H9 (cell line): Measurements from ENCODE around the gene AMPD2. TPM values are rescaled to one million over a fixed set of nuclear protein-coding genes. Genes with fewer than 3 reads are reported as not detected.

Experiments used
- DNase-seq: peaks from one replicate; pipeline ENCODE4 v3.0.0-alpha.2; 2017
- H2AFZ ChIP-seq: one replicate; pipeline ENCODE4 v1.6.1; 2013; ENCODE audit warnings: mild to moderate bottlenecking, low read length, control low read depth, moderate library complexity
- H2AK5ac ChIP-seq: 2 replicates; pipeline ENCODE4 v1.6.1; 2013; ENCODE audit warnings: low read length, control low read depth, mixed read lengths; ENCODE audit not compliant: insufficient read length
- H2BK120ac ChIP-seq: one replicate; pipeline ENCODE4 v1.6.1; 2013; ENCODE audit warnings: low read depth, mild to moderate bottlenecking, low read length, control low read depth, inconsistent platforms; ENCODE audit not compliant: poor library complexity, severe bottlenecking
- H2BK12ac ChIP-seq: 2 replicates; pipeline ENCODE4 v1.6.1; 2013; ENCODE audit warnings: low read length, control low read depth, mixed read lengths, low read depth; ENCODE audit not compliant: insufficient read length
- H2BK15ac ChIP-seq: 2 replicates; pipeline ENCODE4 v1.6.1; 2013; ENCODE audit warnings: low read depth, low read length, control low read depth
- H2BK20ac ChIP-seq: one replicate; pipeline ENCODE4 v1.6.1; 2013; ENCODE audit warnings: low read depth, mild to moderate bottlenecking, low read length, control low read depth, inconsistent platforms; ENCODE audit not compliant: poor library complexity, severe bottlenecking
- H2BK5ac ChIP-seq: 2 replicates; pipeline ENCODE4 v1.6.1; 2013; ENCODE audit warnings: low read length, control low read depth, mixed read lengths; ENCODE audit not compliant: insufficient read length
- H3K14ac ChIP-seq: 2 replicates; pipeline ENCODE4 v1.6.1; 2013; ENCODE audit warnings: low read length, control low read depth; ENCODE audit not compliant: insufficient read depth
- H3K18ac ChIP-seq: 2 replicates; pipeline ENCODE4 v1.6.1; 2013; ENCODE audit warnings: low read depth, mild to moderate bottlenecking, mixed read lengths, low read length, control low read depth; ENCODE audit not compliant: insufficient read length
- H3K23ac ChIP-seq: 2 replicates; pipeline ENCODE4 v1.6.1; 2013; ENCODE audit warnings: low read length, control low read depth, mixed read lengths, low read depth; ENCODE audit not compliant: insufficient read length
- H3K23me2 ChIP-seq: 2 replicates; pipeline ENCODE4 v1.6.1; 2013; ENCODE audit warnings: low read depth, mild to moderate bottlenecking, mixed read lengths, low read length, control low read depth; ENCODE audit not compliant: insufficient read length, poor library complexity, severe bottlenecking
- H3K27ac ChIP-seq: 2 replicates; pipeline ENCODE4 v1.5.1; 2013; ENCODE audit warnings: low read length, control low read depth, mixed read lengths, low read depth; ENCODE audit not compliant: insufficient read length
- H3K27me3 ChIP-seq: 2 replicates; pipeline ENCODE4 v1.6.1; 2013; ENCODE audit warnings: low read length, control low read depth, inconsistent platforms; ENCODE audit not compliant: insufficient read depth
- H3K4ac ChIP-seq: 2 replicates; pipeline ENCODE4 v1.6.1; 2013; ENCODE audit warnings: low read depth, mild to moderate bottlenecking, control low read depth, inconsistent platforms, low read length, moderate library complexity
- H3K4me1 ChIP-seq: 2 replicates; pipeline ENCODE4 v1.6.1; 2013; ENCODE audit warnings: low read length, control low read depth, inconsistent platforms; ENCODE audit not compliant: insufficient read depth
- H3K4me2 ChIP-seq: 2 replicates; pipeline ENCODE4 v1.6.1; 2013; ENCODE audit warnings: low read length, control low read depth, mixed read lengths; ENCODE audit not compliant: insufficient read length, insufficient read depth
- H3K56ac ChIP-seq: 2 replicates; pipeline ENCODE4 v1.6.1; 2013; ENCODE audit warnings: low read depth, mild to moderate bottlenecking, mixed read lengths, low read length, control low read depth; ENCODE audit not compliant: insufficient read length
- H3K79me1 ChIP-seq: 2 replicates; pipeline ENCODE4 v1.6.1; 2013; ENCODE audit warnings: low read depth, mild to moderate bottlenecking, moderate library complexity, low read length, control low read depth, inconsistent platforms; ENCODE audit not compliant: insufficient read depth, poor library complexity, severe bottlenecking
- H3K79me2 ChIP-seq: 2 replicates; pipeline ENCODE4 v1.6.1; 2013; ENCODE audit warnings: low read length, control low read depth, inconsistent platforms; ENCODE audit not compliant: insufficient read depth
- H3K9ac ChIP-seq: 2 replicates; pipeline ENCODE4 v1.6.1; 2013; ENCODE audit warnings: low read length, control low read depth, mixed read lengths; ENCODE audit not compliant: insufficient read length; ENCODE audit errors: extremely low read depth
- H3K9me3 ChIP-seq: one replicate; pipeline ENCODE4 v1.6.1; 2013; ENCODE audit warnings: low read depth, low read length, inconsistent platforms; ENCODE audit not compliant: control insufficient read depth
- H3T11ph ChIP-seq: one replicate; pipeline ENCODE4 v1.6.1; 2013; ENCODE audit warnings: mild to moderate bottlenecking, low read length, control low read depth, inconsistent platforms
- H4K20me1 ChIP-seq: one replicate; pipeline ENCODE4 v1.6.1; 2013; ENCODE audit not compliant: control insufficient read depth, insufficient read length, insufficient read depth
- H4K5ac ChIP-seq: 2 replicates; pipeline ENCODE4 v1.6.1; 2013; ENCODE audit warnings: low read depth, mild to moderate bottlenecking, mixed read lengths, low read length, control low read depth; ENCODE audit not compliant: insufficient read length
- H4K8ac ChIP-seq: replicated peaks from 2 replicates; pipeline ENCODE4 v1.6.1; 2013; ENCODE audit warnings: low read length, control low read depth, mixed read lengths, low read depth; ENCODE audit not compliant: insufficient read length
- H4K91ac ChIP-seq: 2 replicates; pipeline ENCODE4 v1.6.1; 2013; ENCODE audit warnings: low read depth, mild to moderate bottlenecking, moderate library complexity, mixed read lengths, low read length, control low read depth; ENCODE audit not compliant: insufficient read length
- H3K27ac Mint-ChIP-seq, 3 experiments: 2 replicates in 2 of 3; 3 replicates in 1 of 3; pipeline ENCODE4 v1.8.0; 2020 to 2021; ENCODE audit warnings: mixed read lengths in 3 of 3, mild to moderate bottlenecking in 1 of 3, moderate library complexity in 1 of 3
- H3K27me3 Mint-ChIP-seq: 2 replicates; pipeline ENCODE4 v1.8.0; 2021; ENCODE audit warnings: low read depth, mild to moderate bottlenecking, moderate library complexity, mixed read lengths
- H3K36me3 Mint-ChIP-seq, 3 experiments: 2 replicates in 2 of 3; 3 replicates in 1 of 3; pipeline ENCODE4 v1.8.0; 2020 to 2021; ENCODE audit warnings: low read depth in 3 of 3, mixed read lengths in 3 of 3; ENCODE audit not compliant: insufficient read depth in 1 of 3
- H3K4me1 Mint-ChIP-seq, 2 experiments: 2 replicates each; pipeline ENCODE4 v1.8.0; 2020; ENCODE audit warnings: mixed read lengths in 2 of 2
- H3K4me3 Mint-ChIP-seq, 2 experiments: 2 replicates in 1 of 2; 3 replicates in 1 of 2; pipeline ENCODE4 v1.8.0; 2020 to 2021; ENCODE audit warnings: mild to moderate bottlenecking in 2 of 2, mixed read lengths in 2 of 2, moderate library complexity in 1 of 2
- H3K9me3 Mint-ChIP-seq, 2 experiments: 2 replicates in 1 of 2; 3 replicates in 1 of 2; pipeline ENCODE4 v1.8.0; 2020; ENCODE audit warnings: mild to moderate bottlenecking in 2 of 2, mixed read lengths in 2 of 2, moderate library complexity in 1 of 2
- total RNA-seq: library from RNA; stranded (reverse); gene quantifications from 2 replicates; pipeline ENCODE4 v1.2.1, GENCODE V29; 2021
- TF ChIP-seq, protein P1 (sequence below): fragments of 200-600 bp; sonication (generic); conservative IDR thresholded peaks from 3 replicates; pipeline ENCODE4 v1.8.0; 2021; ENCODE audit warnings: antibody characterized with exemption, mild to moderate bottlenecking

The AMPD2 gene
- total RNA-seq, 1 experiment from 2014 or later: 65.1 TPM

DNA sequence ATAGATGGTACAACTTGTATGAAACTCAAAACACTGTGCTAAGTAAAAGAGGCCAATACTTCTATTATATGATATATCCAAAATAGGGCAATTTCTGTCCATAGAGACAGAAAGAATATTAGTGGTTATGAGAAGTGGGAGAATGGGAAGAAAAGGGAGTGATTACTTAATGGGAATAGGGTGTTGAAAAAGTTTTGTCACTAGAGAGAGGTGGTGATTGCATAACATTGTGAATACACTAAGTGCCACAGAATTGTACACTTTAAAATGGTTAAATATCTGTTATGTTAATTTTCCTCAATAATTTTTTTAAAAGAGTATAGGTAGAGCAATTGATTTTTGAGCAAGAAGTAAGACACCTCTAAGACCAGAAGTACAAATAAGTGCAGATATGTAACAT lies 30.0 kb upstream of the AMPD2 start:
- H3K27me3 ChIP-seq: no peaks in the 10 kb centered on the region
- H4K20me1 ChIP-seq: no peaks in the 10 kb centered on the region
- H3K4me2 ChIP-seq: no peak overlapping the region
- H3K56ac ChIP-seq: no peak overlapping the region
- no peak overlapping the region for H2BK12ac ChIP-seq
- no peak overlapping the region for H3T11ph ChIP-seq
- H3K79me1 ChIP-seq: no peaks in the 10 kb centered on the region
- no peak overlapping the region for H2AFZ ChIP-seq
- no peak overlapping the region for H3K18ac ChIP-seq
- no peak overlapping the region for H4K5ac ChIP-seq
- H3K23me2 ChIP-seq: no peaks in the 10 kb centered on the region
- Mint-ChIP-seq H3K4me1 (no peaks in the 10 kb centered on the region), H3K27ac (no peak overlapping the region), H3K27me3 (no peaks in the 10 kb centered on the region), H3K9me3 (no peaks in the 10 kb centered on the region), H3K4me3 (no peak overlapping the region), H3K36me3 (peaks cover 12 to 61% (median 60%) of the 10 kb centered on the region in 3 experiments; a peak in 6 of 7 replicates)
- H2BK15ac ChIP-seq: no peak overlapping the region
- no peak overlapping the region for H4K8ac ChIP-seq
- H2BK20ac ChIP-seq: no peak overlapping the region
- no peak overlapping the region for H2AK5ac ChIP-seq
- H2BK5ac ChIP-seq: no peak overlapping the region
- H3K27ac ChIP-seq: no peak overlapping the region
- H4K91ac ChIP-seq: no peak overlapping the region
- no peak for DNase-seq
- H3K23ac ChIP-seq: no peak overlapping the region
- no peaks in the 10 kb centered on the region for H3K9me3 ChIP-seq
- no peaks in the 10 kb centered on the region for H3K79me2 ChIP-seq
- H2BK120ac ChIP-seq: no peak overlapping the region
- TF ChIP-seq, protein P1, sequence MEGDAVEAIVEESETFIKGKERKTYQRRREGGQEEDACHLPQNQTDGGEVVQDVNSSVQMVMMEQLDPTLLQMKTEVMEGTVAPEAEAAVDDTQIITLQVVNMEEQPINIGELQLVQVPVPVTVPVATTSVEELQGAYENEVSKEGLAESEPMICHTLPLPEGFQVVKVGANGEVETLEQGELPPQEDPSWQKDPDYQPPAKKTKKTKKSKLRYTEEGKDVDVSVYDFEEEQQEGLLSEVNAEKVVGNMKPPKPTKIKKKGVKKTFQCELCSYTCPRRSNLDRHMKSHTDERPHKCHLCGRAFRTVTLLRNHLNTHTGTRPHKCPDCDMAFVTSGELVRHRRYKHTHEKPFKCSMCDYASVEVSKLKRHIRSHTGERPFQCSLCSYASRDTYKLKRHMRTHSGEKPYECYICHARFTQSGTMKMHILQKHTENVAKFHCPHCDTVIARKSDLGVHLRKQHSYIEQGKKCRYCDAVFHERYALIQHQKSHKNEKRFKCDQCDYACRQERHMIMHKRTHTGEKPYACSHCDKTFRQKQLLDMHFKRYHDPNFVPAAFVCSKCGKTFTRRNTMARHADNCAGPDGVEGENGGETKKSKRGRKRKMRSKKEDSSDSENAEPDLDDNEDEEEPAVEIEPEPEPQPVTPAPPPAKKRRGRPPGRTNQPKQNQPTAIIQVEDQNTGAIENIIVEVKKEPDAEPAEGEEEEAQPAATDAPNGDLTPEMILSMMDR: no peak
- no peaks in the 10 kb centered on the region for H3K4me1 ChIP-seq
- no peak overlapping the region for H3K9ac ChIP-seq
- no peak overlapping the region for H3K14ac ChIP-seq
- no peak overlapping the region for H3K4ac ChIP-seq
